GM21825 (cell line): ENCODE results near the gene MAP2K1.
"Not testable (repeated sequence)": the region's sequence is repeated elsewhere in the genome, so short reads cannot be mapped to it uniquely, and the experiment has no call there.

Source experiments
- ATAC-seq: cut with Tn5 transposase; IDR thresholded peaks from one replicate; pipeline ENCODE4 v1.9.1; 2021; ENCODE audit warnings: mild to moderate bottlenecking, moderate library complexity; ENCODE audit not compliant: unreplicated experiment

Gene MAP2K1

GRCh38 chr15:66472176-66472999 is 85.7 kb downstream of the MAP2K1 start:
- ATAC-seq, result peak; percentile 85

DNA sequence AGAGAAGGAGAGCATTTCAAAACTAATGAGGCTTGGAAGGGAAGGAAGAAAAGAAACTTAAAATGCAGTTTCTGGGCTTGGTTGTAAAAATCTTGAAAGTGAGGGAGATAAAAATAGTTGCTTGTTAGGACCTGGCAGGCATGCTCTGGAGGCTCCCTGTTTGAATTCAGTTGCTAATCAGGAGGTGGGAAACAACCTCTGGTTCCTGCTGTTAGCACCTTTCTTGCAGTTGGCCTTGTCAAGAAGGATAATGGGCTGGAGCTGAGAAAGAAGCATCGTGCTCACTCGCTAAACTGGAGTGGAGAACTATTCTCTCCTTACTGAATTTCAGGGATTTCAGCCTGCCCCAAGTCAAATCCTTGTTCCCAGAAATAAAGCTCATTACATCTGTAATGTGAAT is 87.4 kb downstream of the MAP2K1 start:
- no peak for ATAC-seq

DNA sequence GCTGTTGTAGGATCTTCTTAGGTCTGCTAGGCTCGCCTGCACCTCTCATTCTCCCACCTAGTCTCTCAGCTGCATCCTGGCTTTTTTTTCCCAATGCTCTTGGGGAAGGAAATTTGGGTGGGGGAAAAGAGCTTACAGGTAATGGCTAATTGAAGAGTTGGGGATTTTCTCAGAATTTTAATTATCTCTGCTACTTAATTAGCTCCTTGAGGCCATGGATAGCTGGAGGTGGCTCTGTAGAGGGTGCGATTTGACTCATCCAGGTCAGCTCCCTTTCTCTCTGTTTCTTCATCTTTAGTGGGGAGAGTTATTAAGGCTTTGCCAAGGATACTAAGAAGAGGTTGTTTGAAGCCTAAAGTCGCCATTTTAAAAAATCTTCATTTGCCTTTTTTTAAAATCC is 88.3 kb downstream of the MAP2K1 start:
- no peak for ATAC-seq

DNA sequence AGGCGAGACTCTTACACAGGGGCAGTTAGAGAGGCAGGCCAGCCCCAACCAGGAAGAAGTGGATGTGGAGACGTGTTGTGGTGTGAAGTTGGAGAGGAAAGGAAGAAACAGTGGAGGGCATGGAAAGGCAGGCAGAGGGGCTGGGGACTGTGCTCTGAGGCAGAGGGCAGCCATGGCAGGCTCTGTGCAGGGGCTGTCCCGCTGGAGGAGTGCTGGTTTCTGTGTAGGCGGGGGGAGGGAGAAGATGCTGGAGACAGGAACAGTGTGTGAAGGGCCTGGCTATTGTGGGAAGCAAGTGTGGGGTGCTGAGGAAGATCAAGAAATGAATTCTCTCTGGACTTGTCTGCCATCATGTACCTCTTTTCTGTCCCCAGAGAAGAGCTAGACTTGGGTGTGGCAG is 89.8 kb downstream of the MAP2K1 start:
- no peak for ATAC-seq

- no peak for ATAC-seq
Observed at GRCh38 chr15:66477011-66477410, 90.3 kb downstream of the MAP2K1 start.

- no peak for ATAC-seq
Observed at GRCh38 chr15:66480267-66480666, 93.6 kb downstream of the MAP2K1 start.

DNA sequence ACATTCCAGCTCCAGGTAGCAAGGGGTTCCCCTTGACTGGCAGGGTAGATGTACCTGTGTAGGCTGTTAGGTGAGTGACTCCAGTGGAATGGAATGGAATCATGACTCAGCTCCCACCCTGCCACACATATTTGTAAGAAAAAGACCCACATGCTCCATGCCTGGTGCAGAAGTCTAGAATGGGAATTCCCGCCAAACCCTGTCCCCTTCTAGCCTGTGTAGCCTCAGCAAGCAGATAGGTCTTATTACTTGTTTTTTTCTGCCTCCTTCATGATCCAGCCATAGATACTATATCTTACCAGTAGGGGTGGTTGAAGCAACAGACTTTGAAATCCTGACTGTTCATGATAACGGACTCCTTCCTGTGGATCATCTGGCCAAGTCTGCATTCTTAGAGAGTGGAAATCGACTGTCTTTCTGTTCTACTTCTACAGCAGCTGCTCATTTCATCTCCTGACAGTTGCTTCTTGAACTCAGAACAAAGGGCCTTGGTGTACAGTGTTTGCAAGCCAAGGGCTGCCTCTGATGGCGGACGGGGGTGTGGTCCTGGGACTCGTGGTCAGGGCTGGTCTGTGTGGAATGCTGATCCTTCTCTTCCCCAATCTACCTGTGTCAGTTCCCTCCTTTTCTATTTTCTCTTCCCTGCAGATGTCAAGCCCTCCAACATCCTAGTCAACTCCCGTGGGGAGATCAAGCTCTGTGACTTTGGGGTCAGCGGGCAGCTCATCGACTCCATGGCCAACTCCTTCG is 94.6 kb downstream of the MAP2K1 start:
- no peak for ATAC-seq

DNA sequence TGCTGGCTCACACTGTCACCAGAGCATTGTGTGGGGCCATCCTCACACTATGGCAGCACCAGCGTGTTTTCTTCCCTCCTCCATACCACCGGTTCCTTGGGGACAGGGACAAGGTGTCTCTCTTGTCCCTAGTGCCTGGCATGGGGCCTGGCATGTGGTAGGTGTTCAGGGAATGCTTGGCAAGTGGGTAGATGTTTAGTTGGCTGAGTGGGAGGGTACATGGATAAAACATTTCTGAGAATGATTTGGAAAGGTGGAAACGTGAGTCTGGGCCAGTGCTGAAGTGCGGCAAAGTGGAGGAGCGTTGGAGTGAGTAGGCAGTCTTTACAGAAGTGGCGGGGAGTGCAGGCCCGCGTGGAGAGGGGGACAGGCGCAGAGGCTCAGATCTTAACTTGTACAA is 95.8 kb downstream of the MAP2K1 start:
- ATAC-seq, result no peak

GRCh38 chr15:66483131-66483566 is 96.4 kb downstream of the MAP2K1 start:
- ATAC-seq, result no peak

DNA sequence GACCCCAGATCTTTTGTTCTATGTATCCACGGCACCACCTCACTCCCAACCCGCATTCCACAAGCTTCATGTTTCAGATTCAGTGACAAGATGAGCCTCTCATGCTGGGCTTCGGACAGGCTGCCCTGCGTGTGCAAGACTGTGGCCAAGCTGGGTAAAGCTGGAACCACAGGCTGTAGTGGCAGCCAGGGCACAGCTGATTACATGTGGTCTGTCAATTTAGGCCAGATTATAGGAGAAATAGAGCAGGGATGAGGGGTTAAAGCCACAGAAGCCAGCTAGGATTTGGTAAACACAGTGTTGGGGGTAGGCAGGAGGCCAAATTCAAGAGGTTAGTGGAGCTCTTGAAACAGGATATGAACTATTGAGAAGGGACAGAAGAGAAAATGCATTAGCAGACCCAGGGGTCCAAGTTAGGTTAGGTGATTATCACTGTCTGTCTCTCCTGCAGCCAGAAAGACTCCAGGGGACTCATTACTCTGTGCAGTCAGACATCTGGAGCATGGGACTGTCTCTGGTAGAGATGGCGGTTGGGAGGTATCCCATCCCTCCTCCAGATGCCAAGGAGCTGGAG is 97.9 kb downstream of the MAP2K1 start:
- ATAC-seq, result no peak

DNA sequence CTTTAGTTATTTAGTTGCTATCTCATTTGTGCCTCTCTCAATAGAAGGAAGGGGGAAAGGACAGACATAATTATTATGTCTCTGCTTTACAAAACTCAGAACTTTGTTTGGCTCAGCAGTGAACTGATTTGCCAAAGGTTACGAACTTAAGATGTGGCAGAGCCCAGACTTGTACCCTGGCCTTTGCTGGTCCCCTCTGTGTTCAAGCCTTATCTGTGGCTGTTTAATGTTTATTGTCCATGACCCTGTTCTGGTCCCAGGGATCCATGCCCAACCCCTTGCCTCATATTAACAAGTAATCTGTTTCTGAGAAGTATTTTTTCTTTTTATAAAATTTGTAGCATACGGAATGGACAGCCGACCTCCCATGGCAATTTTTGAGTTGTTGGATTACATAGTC is 100.2 kb downstream of the MAP2K1 start:
- no peak for ATAC-seq

DNA sequence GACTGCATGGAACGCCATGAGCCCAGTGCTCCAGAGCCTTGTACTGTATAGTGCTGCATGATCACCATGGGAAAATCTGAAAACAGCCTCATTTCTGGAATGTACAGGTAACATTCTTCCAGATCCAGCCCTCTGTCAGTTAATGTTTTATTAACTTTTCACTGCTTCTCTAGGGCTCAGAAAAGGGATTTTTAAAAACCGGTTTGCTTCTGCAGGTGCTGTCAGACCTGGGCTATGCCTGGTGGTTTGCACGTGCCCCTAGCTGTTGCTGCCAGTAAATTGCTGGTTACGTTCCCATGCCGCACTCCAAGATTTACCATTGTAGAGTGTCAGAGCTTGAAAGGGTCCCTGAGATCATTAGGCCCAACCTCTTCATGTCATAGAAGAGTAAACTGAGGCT is 101.8 kb downstream of the MAP2K1 start:
- no peak for ATAC-seq

GRCh38 chr15:66489179-66489791 is 102.6 kb downstream of the MAP2K1 start:
- no peak for ATAC-seq

- ATAC-seq, result no peak
Observed at GRCh38 chr15:66491846-66492245, 105.1 kb downstream of the MAP2K1 start.

- no peak for ATAC-seq
Observed at GRCh38 chr15:66494262-66494661, 107.5 kb downstream of the MAP2K1 start.

DNA sequence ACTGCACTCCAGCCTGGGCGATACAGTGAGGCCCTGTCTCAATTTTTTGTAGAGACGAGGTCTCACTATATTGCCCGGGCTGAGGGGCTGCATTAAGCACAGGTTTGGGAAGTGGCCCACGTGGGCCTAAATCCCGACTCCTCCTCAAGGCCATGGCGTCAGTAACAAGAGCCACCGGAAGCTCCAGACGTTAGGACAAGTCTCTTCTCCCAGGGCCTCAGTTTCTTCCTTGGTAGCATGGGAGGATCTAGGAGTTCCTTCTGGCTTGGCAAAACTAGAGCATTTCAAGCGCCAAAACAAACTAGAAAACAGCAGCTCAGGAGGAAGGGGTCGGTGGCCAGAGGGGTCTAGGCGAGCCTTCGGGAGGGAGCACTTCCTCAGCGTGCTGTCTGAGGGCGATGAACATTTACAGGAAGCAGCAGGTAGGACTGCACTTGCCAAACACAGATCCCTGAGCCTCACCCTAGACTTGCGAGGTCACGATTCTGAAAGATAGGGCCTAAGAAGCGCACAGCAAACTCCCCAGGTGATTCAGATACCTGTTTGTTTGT is 110.3 kb downstream of the MAP2K1 start:
- peak; percentile 15 for ATAC-seq

DNA sequence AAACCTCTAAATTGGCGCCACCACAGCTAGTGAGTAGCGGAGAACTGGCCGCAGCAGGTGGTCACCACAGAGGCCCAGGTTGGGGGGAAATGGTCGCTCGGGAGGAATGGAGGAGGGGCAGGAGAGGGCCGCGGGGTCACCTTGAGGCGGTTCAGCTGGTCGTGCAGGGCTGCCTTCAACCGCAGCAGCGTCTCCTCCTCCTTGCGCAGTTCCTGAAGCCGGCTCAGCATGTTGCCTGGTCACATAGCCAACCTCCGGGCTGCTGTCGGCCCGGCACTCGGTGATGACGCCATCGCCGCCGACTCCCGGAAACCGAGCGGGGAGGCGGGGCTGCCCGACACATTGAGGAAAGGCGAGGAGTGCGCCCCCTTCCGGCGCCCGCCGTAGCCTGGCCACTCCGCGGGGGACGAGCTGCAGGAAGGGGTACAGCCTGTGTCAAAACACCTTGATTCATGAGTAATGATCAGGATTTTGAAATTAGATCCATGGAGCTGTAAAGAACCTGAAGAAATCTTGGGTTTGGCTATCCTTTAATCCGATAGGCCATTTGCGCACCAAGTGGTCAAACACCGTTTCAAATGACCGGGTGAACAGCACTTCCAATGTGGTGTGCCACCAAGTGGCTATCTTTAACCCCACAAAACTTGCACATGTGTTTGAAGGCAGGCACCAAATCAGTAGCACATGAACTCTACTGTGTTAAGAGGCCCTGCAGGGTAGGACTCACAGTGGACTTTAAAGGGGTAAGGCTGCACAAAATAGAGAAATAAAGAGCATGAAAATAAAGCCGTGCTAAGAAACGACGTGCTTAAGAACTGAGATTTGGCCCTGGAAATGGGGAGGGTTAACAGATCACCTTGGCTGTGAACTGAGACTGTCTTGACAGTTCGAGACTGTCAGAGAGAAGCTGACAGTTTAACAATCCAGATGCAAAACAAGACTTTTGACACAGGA is 111.1 kb downstream of the MAP2K1 start, which contains the start of gene SNAPC5:
TSS of gene SNAPC5 (minus strand) at position 261 of the 954 bp plus-strand sequence. CDS start at position 230, 31 bp downstream.
- peak; percentile 82 for ATAC-seq

GRCh38 chr15:66498501-66499386 is 112.0 kb downstream of the MAP2K1 start:
- ATAC-seq, result no peak

DNA sequence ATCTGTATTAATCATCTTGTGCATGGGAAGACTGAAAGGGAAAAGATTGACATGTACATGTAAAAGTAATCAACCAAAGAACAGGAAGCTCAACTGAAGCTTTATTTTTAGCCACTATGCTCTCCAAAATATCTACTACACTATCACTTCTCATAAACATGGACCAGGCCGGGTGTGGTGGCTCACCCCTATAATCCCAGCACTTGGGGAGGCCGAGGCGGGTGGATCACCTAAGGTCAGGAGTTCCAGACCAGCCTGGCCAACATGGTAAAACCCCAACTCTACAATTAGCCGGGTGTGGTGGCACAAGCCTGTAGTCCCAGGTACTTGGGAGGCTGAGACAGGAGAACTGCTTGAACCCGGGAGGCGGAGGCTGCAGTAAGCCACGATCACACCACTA is 113.6 kb downstream of the MAP2K1 start:
- not testable (repeated sequence) for ATAC-seq
